Measurements from ENCODE around the gene EZH2.

The EZH2 gene

GRCh38 chr7:148811892-148812291 is 72.2 kb downstream of the EZH2 start:
- in situ Hi-C loops (cut with MboI; ENCODE audit: low sequenced_read_pairs) = no loop called here

DNA sequence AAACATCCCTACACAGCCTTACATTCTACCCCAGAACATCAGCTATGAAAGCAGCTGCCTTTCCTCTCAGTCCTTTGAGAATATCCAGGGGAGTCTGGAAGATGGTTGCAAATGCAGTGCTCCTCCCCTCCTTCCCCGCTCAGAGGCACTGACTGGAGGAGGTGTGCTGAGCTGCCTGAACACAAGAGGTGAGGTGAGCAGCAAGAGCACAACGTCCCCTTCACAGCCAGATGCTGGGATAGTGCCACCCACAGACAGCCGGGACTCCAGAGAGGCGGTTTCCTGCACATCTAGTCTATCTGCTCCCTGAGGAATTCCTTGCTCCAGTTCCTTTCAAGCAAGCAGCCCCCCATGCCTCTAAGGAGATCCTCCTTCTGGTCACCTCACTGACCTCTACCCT is 74.2 kb downstream of the EZH2 start:
- in situ Hi-C loops (cut with MboI; ENCODE audit: low sequenced_read_pairs) = no loop called here

GRCh38 chr7:148807436-148807835 is 76.7 kb downstream of the EZH2 start:
- in situ Hi-C loops (cut with MboI; ENCODE audit: low sequenced_read_pairs) = no loop called here

GRCh38 chr7:148806187-148806586 is 77.9 kb downstream of the EZH2 start:
- in situ Hi-C loops (cut with MboI; ENCODE audit: low sequenced_read_pairs) = no loop called here

DNA sequence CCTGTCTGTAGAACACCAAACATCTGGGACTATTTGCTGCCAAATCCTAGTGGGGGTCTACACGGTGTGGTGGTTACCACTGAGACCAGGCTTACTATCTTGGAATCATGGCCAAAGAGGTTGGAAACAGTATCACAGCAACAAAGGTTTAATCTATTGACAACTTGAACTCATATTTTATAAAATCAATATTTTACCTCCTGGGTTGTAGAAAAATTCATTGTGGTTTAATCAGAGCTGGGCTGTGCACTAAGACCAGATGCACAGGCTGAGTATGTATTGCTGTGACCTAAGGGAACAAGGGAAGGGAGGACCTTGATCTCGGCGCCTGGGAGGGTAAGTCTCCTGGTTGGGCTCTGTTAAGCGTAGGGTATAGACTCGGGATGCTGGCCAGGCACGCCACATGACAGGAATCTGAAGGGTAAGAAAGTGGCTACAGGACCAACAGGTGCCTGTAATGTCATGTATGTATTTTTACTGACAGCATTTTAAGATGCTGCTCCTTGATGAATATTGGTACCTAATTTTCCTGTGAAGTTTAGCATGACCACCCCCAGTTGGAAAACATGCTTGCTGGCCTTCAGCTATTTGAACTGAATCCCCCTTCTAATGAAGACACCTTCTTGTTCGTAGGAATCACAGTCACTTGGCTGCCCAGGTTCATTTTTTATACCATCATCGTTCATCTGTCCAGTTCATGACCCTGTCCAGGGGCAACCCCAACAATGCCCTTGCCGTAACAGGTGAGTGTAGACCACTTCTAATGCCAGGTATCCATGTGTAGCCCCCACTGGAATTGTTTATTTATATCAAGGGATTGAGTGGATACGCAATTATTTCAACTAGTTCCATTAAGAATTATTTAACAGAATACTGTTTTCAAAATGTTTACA is 79.5 kb downstream of the EZH2 start:
- in situ Hi-C loops (cut with MboI; ENCODE audit: low sequenced_read_pairs) = no loop called here

GRCh38 chr7:148803094-148803493 is 81.0 kb downstream of the EZH2 start:
- in situ Hi-C loops (cut with MboI; ENCODE audit: low sequenced_read_pairs) = no loop called here

- in situ Hi-C loops (cut with MboI; ENCODE audit: low sequenced_read_pairs) = no loop called here
Observed at GRCh38 chr7:148802101-148802493, 82.0 kb downstream of the EZH2 start.

DNA sequence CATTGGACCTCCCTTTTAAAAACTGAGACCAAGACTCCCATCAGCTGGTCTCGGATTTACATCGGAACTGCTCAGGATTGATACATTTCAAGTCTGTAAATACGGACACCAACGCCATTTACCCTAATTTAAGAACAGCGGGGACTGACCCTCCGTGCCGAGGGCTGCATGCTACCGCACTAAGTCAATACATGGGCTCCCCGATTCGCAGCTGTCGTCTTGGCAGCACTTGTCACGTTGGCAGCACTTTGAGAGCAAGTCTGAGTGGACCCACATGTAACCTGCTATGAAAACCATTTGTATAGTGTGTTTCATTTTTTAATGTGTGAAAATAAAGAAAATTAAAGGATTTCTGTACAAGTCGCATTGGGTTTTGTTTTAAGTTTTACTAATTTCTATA is 83.4 kb downstream of the EZH2 start:
- in situ Hi-C loops (cut with MboI; ENCODE audit: low sequenced_read_pairs) = no loop called here

DNA sequence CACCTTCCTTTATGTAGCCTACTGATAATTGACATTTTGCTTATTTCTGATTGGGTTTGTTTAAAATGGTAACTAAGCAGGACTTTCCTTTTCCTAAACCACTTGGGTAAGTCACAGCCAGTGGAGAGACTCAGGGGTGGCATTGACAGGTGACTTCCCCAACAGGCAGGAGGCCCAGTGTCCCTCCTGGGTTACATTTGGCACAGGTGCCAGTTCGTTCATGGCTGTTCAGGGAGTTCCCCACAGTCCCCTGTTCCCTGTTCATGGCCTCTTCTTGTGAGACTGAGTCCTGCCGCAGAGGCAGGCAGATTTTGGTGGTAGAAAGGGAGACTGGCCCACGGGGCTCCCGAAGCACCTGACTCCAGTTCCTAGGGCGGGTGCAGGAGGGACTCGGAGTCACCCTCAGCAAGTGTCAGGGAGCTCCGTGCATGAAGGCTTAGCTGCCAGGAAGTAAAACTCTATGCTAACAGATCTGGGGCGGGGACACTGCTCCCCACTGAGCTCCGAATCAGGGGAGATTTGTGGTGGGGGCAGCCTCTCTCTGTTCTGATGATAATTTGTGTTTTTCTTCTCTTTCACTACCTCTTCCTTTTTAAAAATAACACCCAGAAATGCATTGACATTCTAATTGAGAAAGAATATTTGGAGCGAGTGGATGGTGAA is 84.1 kb downstream of the EZH2 start:
- in situ Hi-C loops (cut with MboI; ENCODE audit: low sequenced_read_pairs) = no loop called here

DNA sequence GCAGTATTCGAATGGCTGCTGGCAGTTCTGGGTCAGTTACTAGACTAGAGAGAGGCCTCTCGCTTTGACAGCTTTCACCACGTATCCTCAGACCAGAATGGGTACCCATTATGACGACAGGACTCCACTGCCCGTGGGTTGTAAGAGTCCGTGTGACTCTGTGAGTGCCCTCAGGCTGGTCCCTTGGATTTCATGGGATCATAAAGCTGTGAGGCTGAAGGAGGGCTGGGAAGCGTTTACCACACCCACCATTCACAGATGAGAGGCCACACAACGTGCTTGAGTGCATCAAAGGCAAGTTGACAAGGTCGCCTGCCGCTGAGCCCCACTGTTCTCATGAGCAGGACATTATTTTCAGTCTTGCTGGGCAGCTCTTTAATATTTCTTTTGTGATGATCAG is 87.2 kb downstream of the EZH2 start:
- in situ Hi-C loops (cut with MboI; ENCODE audit: low sequenced_read_pairs) = no loop called here

GRCh38 chr7:148794476-148794875 is 89.6 kb downstream of the EZH2 start:
- in situ Hi-C loops (cut with MboI; ENCODE audit: low sequenced_read_pairs) = no loop called here

GRCh38 chr7:148793590-148793989 is 90.5 kb downstream of the EZH2 start:
- in situ Hi-C loops (cut with MboI; ENCODE audit: low sequenced_read_pairs) = no loop called here

DNA sequence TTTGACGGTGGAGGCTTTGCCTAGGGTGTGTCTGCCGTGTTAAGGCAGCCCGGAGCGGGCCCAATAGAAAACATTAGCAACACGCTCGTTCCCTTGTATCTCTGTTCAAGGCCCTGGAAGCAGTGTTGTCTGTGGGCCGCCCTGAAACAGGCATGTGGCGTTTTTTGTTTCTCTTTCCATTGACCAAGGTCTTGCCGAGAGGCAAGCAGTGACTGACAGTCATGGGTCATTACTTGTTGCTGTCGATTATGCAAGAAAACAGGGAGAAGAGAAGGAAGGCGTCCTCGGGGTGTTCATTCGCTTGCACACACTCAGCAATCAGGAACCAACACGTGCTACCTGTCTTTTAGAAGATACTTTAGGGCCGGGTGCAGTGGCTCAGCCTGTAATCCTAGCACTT is 92.5 kb downstream of the EZH2 start:
- in situ Hi-C loops (cut with MboI; ENCODE audit: low sequenced_read_pairs) = no loop called here

GRCh38 chr7:148790850-148791249 is 93.2 kb downstream of the EZH2 start:
- in situ Hi-C loops (cut with MboI; ENCODE audit: low sequenced_read_pairs) = no loop called here

DNA sequence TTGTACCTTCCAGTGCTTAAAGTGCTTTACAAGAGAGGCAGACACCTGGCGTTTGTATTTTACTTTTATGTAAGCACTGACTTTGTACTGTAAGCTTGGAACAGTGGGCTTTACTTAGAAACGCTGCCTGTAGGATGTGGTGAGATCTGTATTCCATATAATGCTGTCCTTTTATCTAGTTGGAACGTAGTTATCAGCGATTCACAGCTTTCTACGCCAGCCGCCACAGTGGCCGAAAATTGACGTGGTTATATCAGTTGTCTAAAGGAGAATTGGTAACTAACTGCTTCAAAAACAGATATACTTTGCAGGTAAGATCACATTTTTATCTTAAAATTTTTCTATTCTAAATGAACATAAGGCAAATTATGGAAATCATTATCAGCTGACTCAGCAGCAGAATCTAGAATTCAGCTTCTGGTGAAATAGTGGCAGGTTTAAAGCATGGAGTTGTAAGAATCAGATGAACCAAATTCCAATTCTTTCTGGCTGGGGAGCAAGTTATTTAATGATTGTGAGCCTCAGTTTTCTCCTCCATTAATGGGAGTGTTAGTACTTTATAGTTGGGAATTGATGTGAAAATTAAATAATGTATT is 93.9 kb downstream of the EZH2 start:
- in situ Hi-C loops (cut with MboI; ENCODE audit: low sequenced_read_pairs) = no loop called here

- in situ Hi-C loops (cut with MboI; ENCODE audit: low sequenced_read_pairs) = no loop called here
Observed at GRCh38 chr7:148789220-148789619, 94.9 kb downstream of the EZH2 start.

GRCh38 chr7:148787571-148788295 is 96.4 kb downstream of the EZH2 start:
- in situ Hi-C loops (cut with MboI; ENCODE audit: low sequenced_read_pairs) = no loop called here

GRCh38 chr7:148783801-148784527 is 100.1 kb downstream of the EZH2 start:
- in situ Hi-C loops (cut with MboI; ENCODE audit: low sequenced_read_pairs) = no loop called here

DNA sequence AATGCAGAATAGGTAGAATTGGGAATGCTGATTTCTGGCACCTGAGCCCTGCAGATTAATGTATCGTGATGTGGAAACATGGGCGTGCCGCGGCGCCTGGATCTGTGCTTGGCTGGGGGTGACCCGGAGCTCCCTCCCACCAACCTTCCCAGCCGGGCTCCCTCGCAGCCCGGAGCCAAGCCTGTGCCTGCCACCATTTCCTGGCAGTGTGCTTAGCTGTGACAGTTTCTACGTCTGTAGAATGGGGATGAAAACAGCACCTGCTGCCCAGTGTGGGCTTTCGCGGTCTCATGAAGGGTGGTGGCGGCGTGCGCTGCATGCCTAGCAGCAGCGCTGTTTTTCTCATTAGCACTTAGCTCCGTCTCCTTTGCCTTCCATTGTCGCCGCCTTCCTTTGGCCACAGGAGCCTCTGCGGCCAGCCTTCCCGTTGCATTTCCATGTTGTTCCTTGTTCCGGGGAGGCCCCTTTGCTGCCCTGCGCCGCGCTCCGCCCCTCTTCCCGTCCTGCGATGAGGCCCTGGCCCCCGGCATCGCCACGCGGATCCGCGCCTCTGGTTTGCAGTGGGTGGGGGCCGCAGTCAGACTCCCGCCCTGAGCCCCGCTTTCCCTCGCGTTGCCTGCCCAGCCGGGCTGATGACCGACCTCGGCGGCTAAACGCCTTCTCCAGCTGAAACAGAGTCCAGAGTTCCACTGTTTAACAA is 101.2 kb downstream of the EZH2 start:
- in situ Hi-C loops (cut with MboI; ENCODE audit: low sequenced_read_pairs) = no loop called here

GRCh38 chr7:148774471-148774870 is 109.6 kb downstream of the EZH2 start:
- in situ Hi-C loops (cut with MboI; ENCODE audit: low sequenced_read_pairs) = no loop called here
